ENCODE measurements around the gene SLC9A7.

- TF ChIP-seq CTCF (IDR thresholded peaks at IDR 0.05), result no peak
- TF ChIP-seq POLR2AphosphoS5 (IDR thresholded peaks at IDR 0.05), result no peak
Measured at GRCh38 chrX:46782034-46782433, 23.1 kb upstream of the SLC9A7 start.

All from transverse colon (tissue), 4 donors.